ENCODE measurements around the gene JCHAIN.
A peak's percentile ranks its signal among the peaks of the same experiment; 100 is the strongest.

Gene JCHAIN

GRCh38 chr4:70666369-70666768 is at the start of gene JCHAIN:
Gene JCHAIN, minus strand, starts transcription at chr4:70666508. Its CDS starts 18 bp downstream, at chr4:70666490.
- H3K36me3 Mint-ChIP-seq (ENCODE audit: low read depth): no peaks in the 10 kb centered on the region
- H3K4me3 Mint-ChIP-seq: no peak within 1 kb of the TSS

GRCh38 chr4:70715097-70715496 is 48.8 kb upstream of the JCHAIN start:
- H3K4me1 Mint-ChIP-seq (ENCODE audit: low read depth): peaks cover 20% of the 10 kb centered on the region
- H3K36me3 Mint-ChIP-seq (ENCODE audit: low read depth): no peaks in the 10 kb centered on the region
- no peaks in the 10 kb centered on the region for H3K9me3 Mint-ChIP-seq
- H3K27me3 Mint-ChIP-seq (ENCODE audit: low read depth): no peaks in the 10 kb centered on the region
- no peak overlapping the region for H3K4me3 Mint-ChIP-seq
- no peak overlapping the region for H3K27ac Mint-ChIP-seq
- DNase-seq (ENCODE audit: low spot score): no peak

More at GRCh38 chr4:70666369-70666768, at the start of gene JCHAIN:
- Mint-ChIP-seq H3K4me1 (ENCODE audit: low read depth) (peaks cover 4% of the 10 kb centered on the region), H3K9me3 (no peaks in the 10 kb centered on the region), H3K27ac (no peak within 1 kb of the TSS), H3K27me3 (ENCODE audit: low read depth) (peaks cover 29% of the 10 kb centered on the region)
- no peak for DNase-seq (ENCODE audit: low spot score)

GRCh38 chr4:70714079-70714887 is 48.0 kb upstream of the JCHAIN start:
- Mint-ChIP-seq H3K27me3 (ENCODE audit: low read depth) (no peaks in the 10 kb centered on the region), H3K36me3 (ENCODE audit: low read depth) (no peaks in the 10 kb centered on the region), H3K27ac (no peak overlapping the region), H3K4me1 (ENCODE audit: low read depth) (peaks cover 20% of the 10 kb centered on the region), H3K4me3 (no peak overlapping the region), H3K9me3 (no peaks in the 10 kb centered on the region)
- no peak for DNase-seq (ENCODE audit: low spot score)

GRCh38 chr4:70713453-70714078 is 47.3 kb upstream of the JCHAIN start:
- H3K4me3 Mint-ChIP-seq: no peak overlapping the region
- DNase-seq (ENCODE audit: low spot score): no peak
- peaks cover 20% of the 10 kb centered on the region for H3K4me1 Mint-ChIP-seq (ENCODE audit: low read depth)
- no peak overlapping the region for H3K27ac Mint-ChIP-seq
- H3K27me3 Mint-ChIP-seq (ENCODE audit: low read depth): no peaks in the 10 kb centered on the region
- H3K36me3 Mint-ChIP-seq (ENCODE audit: low read depth): no peaks in the 10 kb centered on the region
- no peaks in the 10 kb centered on the region for H3K9me3 Mint-ChIP-seq

- H3K4me3 Mint-ChIP-seq: no peak overlapping the region
- H3K36me3 Mint-ChIP-seq (ENCODE audit: low read depth): no peaks in the 10 kb centered on the region
- no peaks in the 10 kb centered on the region for H3K9me3 Mint-ChIP-seq
- DNase-seq (ENCODE audit: low spot score): no peak
- no peak overlapping the region for H3K27ac Mint-ChIP-seq
- peaks cover 20% of the 10 kb centered on the region for H3K4me1 Mint-ChIP-seq (ENCODE audit: low read depth)
- H3K27me3 Mint-ChIP-seq (ENCODE audit: low read depth): no peaks in the 10 kb centered on the region
Measured at GRCh38 chr4:70712604-70713452, 46.5 kb upstream of the JCHAIN start.

- DNase-seq (ENCODE audit: low spot score): no peak
- H3K4me3 Mint-ChIP-seq: no peak overlapping the region
- H3K4me1 Mint-ChIP-seq (ENCODE audit: low read depth): peaks cover 20% of the 10 kb centered on the region
- H3K27me3 Mint-ChIP-seq (ENCODE audit: low read depth): no peaks in the 10 kb centered on the region
- no peak overlapping the region for H3K27ac Mint-ChIP-seq
- H3K36me3 Mint-ChIP-seq (ENCODE audit: low read depth): no peaks in the 10 kb centered on the region
- H3K9me3 Mint-ChIP-seq: no peaks in the 10 kb centered on the region
Measured at GRCh38 chr4:70712150-70712549, 45.8 kb upstream of the JCHAIN start.

GRCh38 chr4:70711599-70711998 is 45.3 kb upstream of the JCHAIN start:
- no peak overlapping the region for H3K4me3 Mint-ChIP-seq
- no peaks in the 10 kb centered on the region for H3K36me3 Mint-ChIP-seq (ENCODE audit: low read depth)
- DNase-seq (ENCODE audit: low spot score): no peak
- no peaks in the 10 kb centered on the region for H3K27me3 Mint-ChIP-seq (ENCODE audit: low read depth)
- H3K27ac Mint-ChIP-seq: no peak overlapping the region
- peaks cover 24% of the 10 kb centered on the region for H3K4me1 Mint-ChIP-seq (ENCODE audit: low read depth)
- no peaks in the 10 kb centered on the region for H3K9me3 Mint-ChIP-seq

GRCh38 chr4:70709611-70710205 is 43.4 kb upstream of the JCHAIN start:
- Mint-ChIP-seq H3K4me3 (no peak overlapping the region), H3K27ac (no peak overlapping the region), H3K4me1 (ENCODE audit: low read depth) (peaks cover 34% of the 10 kb centered on the region), H3K9me3 (no peaks in the 10 kb centered on the region), H3K36me3 (ENCODE audit: low read depth) (no peaks in the 10 kb centered on the region), H3K27me3 (ENCODE audit: low read depth) (no peaks in the 10 kb centered on the region)
- DNase-seq (ENCODE audit: low spot score): no peak

GRCh38 chr4:70706516-70706915 is 40.2 kb upstream of the JCHAIN start:
- peak overlapping the region; percentile 89 for H3K4me3 Mint-ChIP-seq
- DNase-seq (ENCODE audit: low spot score): no peak
- no peaks in the 10 kb centered on the region for H3K27me3 Mint-ChIP-seq (ENCODE audit: low read depth)
- H3K4me1 Mint-ChIP-seq (ENCODE audit: low read depth): peaks cover 25% of the 10 kb centered on the region
- H3K27ac Mint-ChIP-seq: peak overlapping the region; percentile 82
- H3K36me3 Mint-ChIP-seq (ENCODE audit: low read depth): no peaks in the 10 kb centered on the region
- no peaks in the 10 kb centered on the region for H3K9me3 Mint-ChIP-seq

- Mint-ChIP-seq H3K27ac (peak overlapping the region; percentile 82), H3K4me1 (ENCODE audit: low read depth) (peaks cover 25% of the 10 kb centered on the region)
- no peak for DNase-seq (ENCODE audit: low spot score)
Measured at GRCh38 chr4:70706044-70706461, 39.7 kb upstream of the JCHAIN start.

GRCh38 chr4:70705183-70706043 is 39.1 kb upstream of the JCHAIN start:
- Mint-ChIP-seq H3K9me3 (no peaks in the 10 kb centered on the region), H3K36me3 (ENCODE audit: low read depth) (no peaks in the 10 kb centered on the region), H3K4me1 (ENCODE audit: low read depth) (peaks cover 25% of the 10 kb centered on the region), H3K4me3 (peak overlapping the region; percentile 89), H3K27me3 (ENCODE audit: low read depth) (no peaks in the 10 kb centered on the region), H3K27ac (peak overlapping the region; percentile 82)
- DNase-seq (ENCODE audit: low spot score): peak; percentile 69

More at GRCh38 chr4:70706044-70706461, 39.7 kb upstream of the JCHAIN start:
- Mint-ChIP-seq H3K27me3 (ENCODE audit: low read depth) (no peaks in the 10 kb centered on the region), H3K36me3 (ENCODE audit: low read depth) (no peaks in the 10 kb centered on the region), H3K9me3 (no peaks in the 10 kb centered on the region), H3K4me3 (peak overlapping the region; percentile 89)

GRCh38 chr4:70704931-70705182 is 38.5 kb upstream of the JCHAIN start:
- DNase-seq (ENCODE audit: low spot score): no peak
- H3K9me3 Mint-ChIP-seq: no peaks in the 10 kb centered on the region
- no peaks in the 10 kb centered on the region for H3K36me3 Mint-ChIP-seq (ENCODE audit: low read depth)
- peaks cover 25% of the 10 kb centered on the region for H3K4me1 Mint-ChIP-seq (ENCODE audit: low read depth)
- H3K27ac Mint-ChIP-seq: no peak overlapping the region
- H3K27me3 Mint-ChIP-seq (ENCODE audit: low read depth): no peaks in the 10 kb centered on the region
- H3K4me3 Mint-ChIP-seq: no peak overlapping the region

Measured in T-helper 2 cell treated with Interferon-gamma antibody and Interleukin-4, amounts not matched to agents 5 μg/mL and 100 μg/mL, for 36 hours (primary cell).